SU-DHL-6 (cell line): ENCODE results near the gene NOB1.

ENCODE experiments used
- H2AFZ ChIP-seq: fragments of 200-600 bp; sonication (generic); 2 replicates; pipeline ENCODE4 v1.6.1; 2014; ENCODE audit warnings: low read depth, mild to moderate bottlenecking, moderate library complexity, mixed read lengths, antibody characterized with exemption, low read length; ENCODE audit not compliant: severe bottlenecking
- H3F3A ChIP-seq: fragments of 200-600 bp; shearing (Covaris generic); 2 replicates; pipeline ENCODE4 v1.6.0; 2016; ENCODE audit warnings: antibody characterized with exemption, mild to moderate bottlenecking; ENCODE audit not compliant: insufficient read depth
- H3K27ac ChIP-seq: fragments of 200-600 bp; sonication (generic); 2 replicates; pipeline ENCODE4 v1.5.1; 2016; ENCODE audit warnings: low read depth, mild to moderate bottlenecking, low read length, moderate library complexity, mixed read lengths
- H3K27me3 ChIP-seq: fragments of 200-600 bp; sonication (generic), shearing (Covaris generic); 2 replicates; pipeline ENCODE4 v1.6.0; 2014; ENCODE audit warnings: mild to moderate bottlenecking, low read length
- H3K36me3 ChIP-seq: fragments of 200-600 bp; sonication (generic); 2 replicates; pipeline ENCODE4 v1.6.1; 2014; ENCODE audit warnings: mild to moderate bottlenecking, low read length, mixed read lengths
- H3K4me2 ChIP-seq: fragments of 300-600, 200-600 bp; shearing (Covaris generic), sonication (generic); 2 replicates; pipeline ENCODE4 v1.6.0; 2014; ENCODE audit warnings: low read length, low read depth, mild to moderate bottlenecking; ENCODE audit not compliant: poor library complexity, severe bottlenecking
- H3K4me3 ChIP-seq: fragments of 200-600 bp; sonication (generic); 2 replicates; pipeline ENCODE4 v1.5.1; 2014; ENCODE audit warnings: antibody characterized with exemption, low read length, mild to moderate bottlenecking, mixed read lengths; ENCODE audit not compliant: insufficient read depth, poor library complexity, severe bottlenecking
- H3K79me2 ChIP-seq: fragments of 200-600 bp; sonication (generic); 2 replicates; pipeline ENCODE4 v1.6.1; 2014; ENCODE audit warnings: mild to moderate bottlenecking, low read length, moderate library complexity; ENCODE audit not compliant: insufficient read depth
- H3K9ac ChIP-seq: fragments of 200-600 bp; sonication (generic); 2 replicates; pipeline ENCODE4 v1.7.0; 2014; ENCODE audit warnings: mild to moderate bottlenecking, low read length
- H3K9me2 ChIP-seq: fragments of 200-600 bp; sonication (generic); replicated peaks from 2 replicates; pipeline ENCODE4 v1.6.1; 2014; ENCODE audit warnings: low read length; ENCODE audit not compliant: insufficient read depth
- H3K9me3 ChIP-seq: fragments of 200-600 bp; sonication (generic); 2 replicates; pipeline ENCODE4 v1.6.1; 2014; ENCODE audit warnings: low read length, mixed read lengths; ENCODE audit not compliant: insufficient read depth
- H4K20me1 ChIP-seq: fragments of 200-600 bp; sonication (generic); 2 replicates; pipeline ENCODE4 v1.6.1; 2014; ENCODE audit warnings: low read depth, mild to moderate bottlenecking, antibody characterized with exemption, low read length, moderate library complexity, mixed read lengths
- CTCF ChIP-seq: fragments of 200-600 bp; sonication (generic); IDR thresholded peaks from one replicate; pipeline ENCODE4 v1.5.1; 2017; ENCODE audit warnings: antibody characterized with exemption, mild to moderate bottlenecking, low read length, moderate library complexity; ENCODE audit not compliant: insufficient read depth, poor library complexity, severe bottlenecking
- EZH2phosphoT487 ChIP-seq: fragments of 200-600 bp; sonication (generic), shearing (Covaris generic); conservative IDR thresholded peaks from 2 replicates; pipeline ENCODE4 v1.6.1; 2018; ENCODE audit warnings: mild to moderate bottlenecking, antibody characterized with exemption, low read length, moderate library complexity, mixed read lengths

Gene NOB1

DNA sequence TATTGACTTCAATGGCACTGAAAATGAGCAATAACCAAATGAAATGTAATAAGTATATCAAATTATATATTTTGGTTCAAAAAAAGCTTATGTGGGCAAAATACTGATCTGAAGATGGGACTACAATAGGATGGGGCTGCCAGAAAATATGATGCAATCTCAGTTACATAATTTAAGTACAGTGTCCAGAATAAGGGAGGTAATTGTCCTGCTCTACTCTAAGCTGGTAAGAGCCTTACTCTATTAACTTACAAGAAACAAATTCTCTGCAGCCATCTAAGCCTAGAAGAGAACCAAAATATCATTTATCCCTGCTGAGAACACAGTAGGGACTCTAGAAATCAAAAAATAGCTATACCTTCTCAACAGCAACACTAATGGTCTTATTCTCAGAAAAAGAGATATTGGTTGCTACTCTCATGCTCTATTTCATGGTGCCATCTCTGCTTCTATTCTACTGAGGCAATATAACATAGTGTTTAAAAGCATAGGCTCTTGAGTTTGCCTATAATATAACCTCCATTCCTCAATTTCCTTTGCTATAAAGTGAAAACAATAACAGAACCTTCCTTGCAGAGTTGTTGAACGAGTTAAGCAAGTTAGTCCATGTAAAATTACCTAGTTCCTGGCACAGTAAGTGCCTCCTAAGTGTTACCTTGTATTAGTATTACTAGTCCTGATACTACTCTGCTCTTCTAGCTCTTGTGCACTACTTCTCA, 48.3 kb downstream of the NOB1 start:
- Histone ChIP-seq H3K36me3 (no peaks in the 10 kb centered on the region), H3K9me2 (no peaks in the 10 kb centered on the region), H3K9ac (no peak overlapping the region), H3K4me3 (no peak overlapping the region), H3K9me3 (no peaks in the 10 kb centered on the region), H3K27ac (no peak overlapping the region), H4K20me1 (no peaks in the 10 kb centered on the region), H3K27me3 (no peaks in the 10 kb centered on the region), H3F3A (no peaks in the 10 kb centered on the region; the same call in 1 of the 2 replicates), H3K4me2 (no peak overlapping the region), H2AFZ (no peak overlapping the region), H3K79me2 (no peaks in the 10 kb centered on the region)
- TF ChIP-seq EZH2phosphoT487 (no peak), CTCF (no peak)

GRCh38 chr16:69703638-69704037, 51.1 kb downstream of the NOB1 start:
- H3K27ac ChIP-seq = no peak overlapping the region
- no peaks in the 10 kb centered on the region for H3K27me3 ChIP-seq
- H3K9me3 ChIP-seq = no peaks in the 10 kb centered on the region
- H3K4me3 ChIP-seq = no peak overlapping the region
- no peak overlapping the region for H2AFZ ChIP-seq
- TF ChIP-seq EZH2phosphoT487 = no peak
- no peak for TF ChIP-seq CTCF
- H4K20me1 ChIP-seq = no peaks in the 10 kb centered on the region
- H3K9ac ChIP-seq = no peak overlapping the region
- H3K36me3 ChIP-seq = 0 out of 2 replicates have a peak, but pooled peaks cover 2% of the 10 kb centered on the region
- H3F3A ChIP-seq = no peaks in the 10 kb centered on the region; the same call in 1 of the 2 replicates
- H3K4me2 ChIP-seq = no peak overlapping the region
- no peaks in the 10 kb centered on the region for H3K9me2 ChIP-seq
- H3K79me2 ChIP-seq = no peaks in the 10 kb centered on the region

GRCh38 chr16:69701866-69702265, 52.9 kb downstream of the NOB1 start:
- Histone ChIP-seq H3K9me3 (no peaks in the 10 kb centered on the region), H2AFZ (no peak overlapping the region), H3F3A (peaks cover 4% of the 10 kb centered on the region; the same call in 1 of the 2 replicates), H3K9me2 (no peaks in the 10 kb centered on the region), H3K27me3 (no peaks in the 10 kb centered on the region), H3K27ac (no peak overlapping the region), H3K79me2 (no peaks in the 10 kb centered on the region), H4K20me1 (no peaks in the 10 kb centered on the region; the same call in 1 of the 2 replicates), H3K4me3 (no peak overlapping the region), H3K9ac (no peak overlapping the region), H3K36me3 (peaks cover 2% of the 10 kb centered on the region; the same call in 1 of the 2 replicates), H3K4me2 (no peak overlapping the region)
- TF ChIP-seq CTCF (no peak), EZH2phosphoT487 (no peak)
